ENCODE measurements around the gene SLC2A8.

SLC2A8 gene

DNA sequence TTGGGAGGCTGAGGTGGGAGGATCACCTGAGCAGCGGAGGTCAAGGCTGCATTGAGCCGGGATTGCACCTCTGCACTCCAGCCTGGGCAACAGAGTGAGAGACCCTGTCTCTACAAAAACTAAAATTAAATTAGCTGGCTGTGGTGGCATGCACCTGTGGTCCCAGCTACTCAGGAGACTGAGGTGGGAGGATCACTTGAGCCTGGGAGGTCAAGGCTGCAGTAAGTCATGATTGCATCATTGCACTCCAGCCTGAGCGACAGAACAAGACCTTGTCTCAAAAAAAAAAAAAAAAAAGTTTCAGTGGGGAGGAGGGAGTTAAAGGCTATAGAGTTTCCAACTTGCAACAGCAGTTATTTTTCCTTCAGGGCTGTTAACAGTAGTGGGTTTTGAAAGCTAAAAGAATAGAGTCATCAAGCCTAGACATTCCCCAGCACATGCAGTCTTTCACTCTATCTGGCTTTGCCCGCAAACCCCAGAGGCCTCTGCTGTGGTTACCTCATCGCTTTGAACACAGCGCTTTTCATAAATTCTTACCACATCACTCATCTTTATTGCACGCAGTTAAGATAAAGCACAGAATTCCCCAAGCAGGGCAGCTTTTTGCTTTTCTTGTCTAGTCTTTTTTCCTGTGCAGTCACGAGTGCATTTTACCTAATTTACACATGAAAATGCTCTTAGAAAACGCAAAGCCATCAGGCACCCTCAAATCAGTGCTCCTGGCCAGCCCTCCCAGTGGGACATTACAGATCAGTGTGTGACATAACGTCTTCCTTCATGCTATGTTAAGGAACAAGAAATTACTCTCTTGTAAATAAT, 8.7 kb upstream of the SLC2A8 start:
- no peak overlapping the region for H3K4me3 ChIP-seq (ENCODE audit: low read depth, low read length)

DNA sequence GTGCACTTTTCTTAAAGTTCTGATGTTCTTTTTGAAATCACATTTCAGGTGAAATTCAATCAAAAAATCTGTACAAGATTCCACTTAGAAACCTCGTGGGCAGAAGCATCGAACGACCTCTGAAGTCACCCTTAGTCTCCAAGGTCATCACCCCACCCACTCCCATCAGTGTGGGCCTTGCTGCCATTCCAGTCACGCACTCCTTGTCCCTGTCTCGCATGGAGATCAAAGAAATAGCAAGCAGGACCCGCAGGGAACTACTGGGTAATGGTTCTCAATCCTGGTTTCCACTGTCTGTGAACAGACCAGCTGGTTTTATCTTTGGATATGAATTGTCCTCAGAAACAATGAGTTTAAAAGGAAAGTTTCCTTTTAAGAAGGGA, 8.1 kb upstream of the SLC2A8 start:
- TF ChIP-seq, protein P1, sequence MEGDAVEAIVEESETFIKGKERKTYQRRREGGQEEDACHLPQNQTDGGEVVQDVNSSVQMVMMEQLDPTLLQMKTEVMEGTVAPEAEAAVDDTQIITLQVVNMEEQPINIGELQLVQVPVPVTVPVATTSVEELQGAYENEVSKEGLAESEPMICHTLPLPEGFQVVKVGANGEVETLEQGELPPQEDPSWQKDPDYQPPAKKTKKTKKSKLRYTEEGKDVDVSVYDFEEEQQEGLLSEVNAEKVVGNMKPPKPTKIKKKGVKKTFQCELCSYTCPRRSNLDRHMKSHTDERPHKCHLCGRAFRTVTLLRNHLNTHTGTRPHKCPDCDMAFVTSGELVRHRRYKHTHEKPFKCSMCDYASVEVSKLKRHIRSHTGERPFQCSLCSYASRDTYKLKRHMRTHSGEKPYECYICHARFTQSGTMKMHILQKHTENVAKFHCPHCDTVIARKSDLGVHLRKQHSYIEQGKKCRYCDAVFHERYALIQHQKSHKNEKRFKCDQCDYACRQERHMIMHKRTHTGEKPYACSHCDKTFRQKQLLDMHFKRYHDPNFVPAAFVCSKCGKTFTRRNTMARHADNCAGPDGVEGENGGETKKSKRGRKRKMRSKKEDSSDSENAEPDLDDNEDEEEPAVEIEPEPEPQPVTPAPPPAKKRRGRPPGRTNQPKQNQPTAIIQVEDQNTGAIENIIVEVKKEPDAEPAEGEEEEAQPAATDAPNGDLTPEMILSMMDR (IDR thresholded peaks at IDR 0.05; ENCODE audit: insufficient read depth, low read depth, low read length, missing control alignments): no peak
- DNase-seq (ENCODE audit: low read depth): peak; percentile 26
- no peak overlapping the region for H3K4me3 ChIP-seq (ENCODE audit: low read depth, low read length)

More for the DNA sequence above, 8.7 kb upstream of the SLC2A8 start:
- TF ChIP-seq, protein P1 (IDR thresholded peaks at IDR 0.05; ENCODE audit: insufficient read depth, low read depth, low read length, missing control alignments): no peak
- DNase-seq (ENCODE audit: low read depth): peak; percentile 89

DNA sequence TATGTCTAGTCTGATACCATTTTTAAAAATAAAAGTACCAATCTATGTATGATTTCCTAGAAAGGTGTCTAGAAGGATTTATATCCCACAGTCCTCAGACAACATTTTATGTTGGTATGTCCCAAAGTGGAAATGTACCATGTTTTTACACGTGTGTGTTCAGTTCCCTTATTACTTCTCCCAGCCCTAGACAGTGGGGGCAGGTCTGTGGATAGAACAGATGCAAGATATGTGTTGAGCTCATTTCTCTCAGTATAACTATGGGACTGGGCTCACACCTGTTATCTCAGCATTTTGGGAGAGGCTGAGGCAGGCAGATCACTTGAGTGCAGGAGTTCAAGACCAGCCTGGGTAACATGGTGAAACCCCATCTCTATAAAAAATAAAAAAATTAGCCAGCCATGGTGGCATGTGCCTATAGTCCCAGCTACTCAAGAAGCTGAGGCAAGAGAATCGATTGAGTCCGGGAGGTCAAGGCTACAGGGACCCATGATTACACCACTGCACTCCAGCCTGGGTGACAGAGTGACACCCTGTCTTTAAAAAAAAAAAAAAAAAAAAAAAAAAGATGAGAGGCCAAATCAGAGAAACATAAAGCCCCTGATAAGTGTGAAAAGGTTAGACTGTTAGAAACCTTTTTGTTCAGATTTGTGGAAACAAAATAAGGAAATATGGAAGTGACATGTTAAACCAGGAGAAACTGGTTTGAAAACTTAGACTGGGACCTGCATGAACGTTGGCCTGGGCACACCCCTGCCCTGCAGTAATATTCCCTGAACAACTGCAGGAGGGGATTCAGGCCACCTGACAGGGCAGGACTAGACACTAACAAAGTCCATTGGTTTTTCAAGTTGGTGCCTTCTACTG, 7.4 kb upstream of the SLC2A8 start:
- TF ChIP-seq, protein P1 (IDR thresholded peaks at IDR 0.05; ENCODE audit: insufficient read depth, low read depth, low read length, missing control alignments): no peak
- no peak for DNase-seq (ENCODE audit: low read depth)
- H3K4me3 ChIP-seq (ENCODE audit: low read depth, low read length): no peak overlapping the region

DNA sequence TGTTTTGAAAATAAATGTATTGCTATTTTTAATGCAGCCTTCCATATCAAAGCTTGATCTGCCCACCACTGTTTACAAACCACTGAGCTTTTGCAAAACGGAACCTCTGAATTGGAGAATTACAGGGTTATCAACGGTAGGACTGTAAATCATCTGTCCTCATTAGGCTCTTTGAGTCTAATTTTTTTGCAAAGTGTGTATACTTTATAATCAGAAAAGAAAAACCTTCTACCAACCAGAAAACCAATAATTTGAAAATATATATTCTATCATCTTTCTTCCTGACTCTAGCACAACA, 6.8 kb upstream of the SLC2A8 start:
- DNase-seq (ENCODE audit: low read depth): no peak
- TF ChIP-seq, protein P1 (IDR thresholded peaks at IDR 0.05; ENCODE audit: insufficient read depth, low read depth, low read length, missing control alignments): no peak

DNA sequence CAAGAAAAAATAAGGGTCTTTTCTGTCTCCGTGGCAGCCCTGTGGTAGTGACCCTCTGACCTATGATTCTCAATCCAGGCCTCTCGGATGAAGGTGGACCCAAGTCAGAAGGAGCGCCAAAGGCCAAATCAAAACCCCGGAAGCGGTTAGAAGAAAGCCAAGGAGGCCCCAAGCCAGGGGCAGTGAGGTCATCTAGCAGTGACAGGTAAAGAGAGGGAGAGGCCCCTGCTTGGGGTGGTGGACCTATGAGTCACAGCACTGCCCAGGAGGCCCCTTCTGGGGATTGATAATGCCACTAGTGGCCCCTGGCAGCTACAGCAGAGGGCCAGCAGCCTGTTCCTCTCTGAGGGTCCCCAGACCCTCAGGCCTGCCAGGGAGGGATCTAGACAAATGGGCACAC, 6.4 kb upstream of the SLC2A8 start:
- TF ChIP-seq, protein P1 (IDR thresholded peaks at IDR 0.05; ENCODE audit: insufficient read depth, low read depth, low read length, missing control alignments): no peak
- no peak for DNase-seq (ENCODE audit: low read depth)
- H3K4me3 ChIP-seq (ENCODE audit: low read depth, low read length): no peak overlapping the region

More for the DNA sequence above, 6.8 kb upstream of the SLC2A8 start:
- H3K4me3 ChIP-seq (ENCODE audit: low read depth, low read length): no peak overlapping the region

DNA sequence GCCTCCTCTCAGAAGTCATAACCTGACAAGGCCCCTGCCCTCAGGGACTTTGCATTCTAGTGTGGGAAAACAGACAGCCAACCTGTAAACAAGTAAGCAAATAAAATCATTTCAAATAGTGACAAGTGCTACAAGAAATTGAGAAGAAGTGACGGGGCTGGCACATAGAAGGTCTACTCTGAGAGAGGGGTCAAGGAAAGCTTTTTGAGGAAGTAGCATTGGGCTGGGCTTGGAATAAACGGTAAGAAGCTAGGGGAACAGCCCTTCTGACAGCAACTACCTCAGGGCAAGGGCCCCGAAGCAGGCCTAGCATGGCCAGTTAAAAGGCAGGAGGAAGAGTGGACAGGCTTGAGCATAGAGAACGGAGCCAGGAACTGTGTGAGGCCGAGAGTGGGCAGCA, 4.8 kb upstream of the SLC2A8 start:
- TF ChIP-seq, protein P1 (IDR thresholded peaks at IDR 0.05; ENCODE audit: insufficient read depth, low read depth, low read length, missing control alignments): no peak
- no peak overlapping the region for H3K4me3 ChIP-seq (ENCODE audit: low read depth, low read length)
- no peak for DNase-seq (ENCODE audit: low read depth)

Measured in GM12865 (cell line).